Progenitor cell of endocrine pancreas (in vitro differentiated cells): Measurements from ENCODE around the gene COL19A1. TPM values are rescaled to one million over a fixed set of nuclear protein-coding genes. Genes with fewer than 3 reads are reported as not detected.

ENCODE experiments used
- DNase-seq: peaks from one replicate; pipeline ENCODE4 v3.0.0; 2021; ENCODE audit warnings: low spot score; ENCODE audit not compliant: unreplicated experiment
- H3K27ac Mint-ChIP-seq: 2 replicates; pipeline ENCODE4 v1.8.0; 2021; ENCODE audit warnings: mild to moderate bottlenecking, moderate library complexity, mixed read lengths
- H3K27me3 Mint-ChIP-seq: 2 replicates; pipeline ENCODE4 v1.8.0; 2021; ENCODE audit warnings: mixed read lengths
- H3K36me3 Mint-ChIP-seq: 2 replicates; pipeline ENCODE4 v1.8.0; 2022; ENCODE audit warnings: mixed read lengths; ENCODE audit not compliant: insufficient read depth
- H3K4me1 Mint-ChIP-seq: 2 replicates; pipeline ENCODE4 v1.8.0; 2021; ENCODE audit warnings: low read depth, mixed read lengths
- H3K4me3 Mint-ChIP-seq: 2 replicates; pipeline ENCODE4 v1.8.0; 2021; ENCODE audit warnings: low read depth, mild to moderate bottlenecking, moderate library complexity, mixed read lengths
- H3K9me3 Mint-ChIP-seq: 2 replicates; pipeline ENCODE4 v1.8.0; 2021; ENCODE audit warnings: low read depth, mixed read lengths
- CTCF ChIP-seq: fragments of 200-600 bp; sonication (generic); IDR thresholded peaks from one replicate; pipeline ENCODE4 v1.5.0; 2021; ENCODE audit warnings: antibody characterized with exemption, mild to moderate bottlenecking; ENCODE audit not compliant: unreplicated experiment
- total RNA-seq: library from RNA; stranded (reverse); gene quantifications from 2 replicates; pipeline ENCODE4 v1.2.1, GENCODE V29; 2021

The COL19A1 gene
- total RNA-seq, 1 donor from 2014 or later, result 2.3 TPM

GRCh38 chr6:70033781-70034180 lies 167.4 kb downstream of the COL19A1 start:
- DNase-seq, result no peak
- no peaks in the 10 kb centered on the region for H3K36me3 Mint-ChIP-seq

GRCh38 chr6:70037445-70037844 lies 171.1 kb downstream of the COL19A1 start:
- TF ChIP-seq CTCF, result no peak
- Mint-ChIP-seq H3K36me3 (no peaks in the 10 kb centered on the region), H3K9me3 (no peaks in the 10 kb centered on the region), H3K4me3 (no peak overlapping the region), H3K27me3 (no peaks in the 10 kb centered on the region), H3K27ac (no peak overlapping the region), H3K4me1 (no peaks in the 10 kb centered on the region)
- no peak for DNase-seq

More at GRCh38 chr6:70033781-70034180, 167.4 kb downstream of the COL19A1 start:
- H3K27ac Mint-ChIP-seq, result no peak overlapping the region
- H3K9me3 Mint-ChIP-seq, result peaks cover 2% of the 10 kb centered on the region
- H3K4me1 Mint-ChIP-seq, result no peaks in the 10 kb centered on the region
- H3K4me3 Mint-ChIP-seq, result no peak overlapping the region
- no peaks in the 10 kb centered on the region for H3K27me3 Mint-ChIP-seq
- no peak for TF ChIP-seq CTCF

GRCh38 chr6:70040766-70041165 lies 174.4 kb downstream of the COL19A1 start:
- TF ChIP-seq CTCF, result no peak
- Mint-ChIP-seq H3K9me3 (peaks cover 8% of the 10 kb centered on the region), H3K27me3 (no peaks in the 10 kb centered on the region), H3K4me3 (no peak overlapping the region), H3K36me3 (peaks cover 2% of the 10 kb centered on the region), H3K27ac (no peak overlapping the region), H3K4me1 (no peaks in the 10 kb centered on the region)
- no peak for DNase-seq

- Mint-ChIP-seq H3K9me3 (peaks cover 8% of the 10 kb centered on the region), H3K4me3 (no peak overlapping the region), H3K4me1 (no peaks in the 10 kb centered on the region), H3K27ac (no peak overlapping the region), H3K27me3 (no peaks in the 10 kb centered on the region), H3K36me3 (peaks cover 2% of the 10 kb centered on the region)
- no peak for TF ChIP-seq CTCF
- DNase-seq, result no peak
Measured at GRCh38 chr6:70041411-70041810, 175.1 kb downstream of the COL19A1 start.

GRCh38 chr6:70045413-70045812 lies 179.1 kb downstream of the COL19A1 start:
- no peak for DNase-seq
- Mint-ChIP-seq H3K4me3 (no peak overlapping the region), H3K27ac (no peak overlapping the region), H3K27me3 (no peaks in the 10 kb centered on the region), H3K9me3 (peaks cover 8% of the 10 kb centered on the region), H3K36me3 (peaks cover 2% of the 10 kb centered on the region), H3K4me1 (no peaks in the 10 kb centered on the region)
- no peak for TF ChIP-seq CTCF
